Measurements from ENCODE around the gene CXCL16.
"Not testable (repeated sequence)": the region's sequence is repeated elsewhere in the genome, so short reads cannot be mapped to it uniquely, and the experiment has no call there.

Gene CXCL16

DNA sequence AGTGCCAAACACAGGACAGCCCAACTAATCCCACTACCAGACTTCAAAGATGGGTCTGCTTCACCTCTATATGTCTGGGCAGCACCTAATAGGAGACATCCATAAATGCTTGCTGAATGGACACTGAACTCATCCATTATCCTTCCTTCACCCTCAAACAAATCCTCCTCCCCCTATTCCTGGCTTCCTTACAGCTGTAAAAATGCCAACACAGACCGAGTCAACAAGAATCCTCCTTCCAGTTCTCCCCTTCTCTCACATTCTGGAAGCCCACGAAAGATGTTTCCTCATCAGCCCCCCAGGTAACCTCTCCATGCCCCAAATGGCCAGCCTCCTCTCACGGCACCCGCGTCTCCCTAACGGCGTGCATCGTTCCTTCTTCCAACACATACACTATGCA lies 48.0 kb downstream of the CXCL16 start:
- ChIA-PET CTCF (interaction anchor here (1.2 to 1.5 kb wide), 3 partner anchors 10 to 66 kb away, joined by 4 to 5 read pairs (median 5); no protein-coding TSS in a partner anchor), POLR2A (no interaction called here)
- TF ChIP-seq, protein P1, sequence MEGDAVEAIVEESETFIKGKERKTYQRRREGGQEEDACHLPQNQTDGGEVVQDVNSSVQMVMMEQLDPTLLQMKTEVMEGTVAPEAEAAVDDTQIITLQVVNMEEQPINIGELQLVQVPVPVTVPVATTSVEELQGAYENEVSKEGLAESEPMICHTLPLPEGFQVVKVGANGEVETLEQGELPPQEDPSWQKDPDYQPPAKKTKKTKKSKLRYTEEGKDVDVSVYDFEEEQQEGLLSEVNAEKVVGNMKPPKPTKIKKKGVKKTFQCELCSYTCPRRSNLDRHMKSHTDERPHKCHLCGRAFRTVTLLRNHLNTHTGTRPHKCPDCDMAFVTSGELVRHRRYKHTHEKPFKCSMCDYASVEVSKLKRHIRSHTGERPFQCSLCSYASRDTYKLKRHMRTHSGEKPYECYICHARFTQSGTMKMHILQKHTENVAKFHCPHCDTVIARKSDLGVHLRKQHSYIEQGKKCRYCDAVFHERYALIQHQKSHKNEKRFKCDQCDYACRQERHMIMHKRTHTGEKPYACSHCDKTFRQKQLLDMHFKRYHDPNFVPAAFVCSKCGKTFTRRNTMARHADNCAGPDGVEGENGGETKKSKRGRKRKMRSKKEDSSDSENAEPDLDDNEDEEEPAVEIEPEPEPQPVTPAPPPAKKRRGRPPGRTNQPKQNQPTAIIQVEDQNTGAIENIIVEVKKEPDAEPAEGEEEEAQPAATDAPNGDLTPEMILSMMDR (IDR thresholded peaks at IDR 0.05; ENCODE audit: control extremely low read depth, extremely low read depth, low read depth, missing control alignments) = no peak
- no peak for DNase-seq (ENCODE audit: extremely low spot score)

DNA sequence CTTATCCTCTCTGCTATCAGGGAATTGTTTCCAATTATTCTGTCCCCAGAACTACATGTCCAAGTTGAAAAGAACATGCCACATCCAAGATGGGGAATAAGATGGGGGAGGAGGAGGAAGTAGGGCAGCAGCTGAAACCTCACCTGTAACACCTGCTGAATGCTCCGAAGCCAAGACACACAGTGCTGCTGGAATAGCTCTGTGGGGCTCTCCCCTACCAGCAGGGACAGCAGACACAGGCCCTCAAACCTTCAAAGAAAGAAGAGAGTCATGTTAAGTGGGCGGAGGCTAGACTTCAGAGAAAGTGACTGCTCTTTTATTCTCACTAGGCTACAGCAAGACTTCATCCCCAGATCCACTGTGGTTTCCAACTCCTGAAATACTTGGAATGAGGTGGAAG lies 49.0 kb downstream of the CXCL16 start:
- no peak for DNase-seq (ENCODE audit: extremely low spot score)
- CTCF ChIA-PET = interaction anchor here (1.0 to 1.6 kb wide), 6 partner anchors 9 to 65 kb away, joined by 3 to 5 read pairs (median 4); no protein-coding TSS in a partner anchor
- TF ChIP-seq, protein P1 (IDR thresholded peaks at IDR 0.05; ENCODE audit: control extremely low read depth, extremely low read depth, low read depth, missing control alignments) = no peak
- POLR2A ChIA-PET = no interaction called here

DNA sequence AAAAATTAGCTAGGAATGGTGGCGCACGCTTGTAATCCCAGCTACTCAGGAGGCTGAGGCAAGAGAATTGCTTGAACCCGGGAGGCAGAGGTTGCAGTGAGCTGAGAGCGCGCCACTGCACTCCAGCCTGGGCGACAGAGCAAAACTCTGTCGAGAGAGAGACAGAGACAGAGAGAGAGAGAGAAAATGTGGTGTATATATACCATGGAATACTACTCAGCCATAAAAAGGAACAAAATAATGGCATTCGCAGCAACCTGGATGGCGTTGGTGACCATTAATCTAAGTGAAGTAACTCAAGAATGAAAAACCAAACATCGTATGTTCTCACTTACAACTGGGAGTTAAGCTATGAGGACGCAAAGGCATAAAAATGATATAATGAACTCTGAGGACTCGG lies 49.9 kb downstream of the CXCL16 start:
- CTCF ChIA-PET = interaction anchor here (1.0 to 1.6 kb wide), 3 partner anchors 10 to 28 kb away, joined by 3 read pairs; no protein-coding TSS in a partner anchor
- DNase-seq (ENCODE audit: extremely low spot score); POLR2A ChIA-PET: not testable (repeated sequence)

DNA sequence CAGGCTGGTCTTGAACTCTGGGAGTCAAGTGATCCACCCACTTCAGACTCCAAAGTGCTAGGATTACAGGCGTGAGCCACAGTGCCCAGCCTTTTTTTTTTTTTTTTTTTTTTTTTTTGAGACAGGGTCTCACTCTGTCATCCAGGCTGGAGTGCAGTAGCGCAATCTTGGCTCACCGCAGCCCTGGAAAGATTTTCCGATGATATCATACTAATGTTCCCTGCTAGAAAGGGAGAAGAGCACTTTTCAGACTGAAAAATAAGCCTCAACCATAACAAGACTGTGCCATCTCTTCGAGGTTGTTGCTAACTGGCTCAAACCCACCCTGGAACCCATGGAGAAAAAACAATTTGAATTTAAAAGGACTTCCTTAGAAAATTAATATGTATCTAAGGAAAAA lies 56.0 kb downstream of the CXCL16 start:
- DNase-seq (ENCODE audit: extremely low spot score); POLR2A ChIA-PET; CTCF ChIA-PET: not testable (repeated sequence)
